OCI-LY7 (cell line): Measurements from ENCODE around the gene MAEL.

Experiments
- CTCF ChIP-seq: fragments of 200-600 bp; sonication (generic); conservative IDR thresholded peaks from 2 replicates; pipeline ENCODE4 v1.5.1; 2014; ENCODE audit warnings: mild to moderate bottlenecking, antibody characterized with exemption, low read length, moderate library complexity, mixed read lengths
- EZH2phosphoT487 ChIP-seq: fragments of 200-600 bp; sonication (generic); IDR thresholded peaks from 2 replicates; pipeline ENCODE4 v1.6.1; 2018; ENCODE audit warnings: low read depth, borderline replicate concordance, mild to moderate bottlenecking, mixed run types, antibody characterized with exemption, low read length, moderate library complexity, mixed read lengths

GRCh38 chr1:166981589-166981988, 7.5 kb upstream of the MAEL start:
- TF ChIP-seq CTCF (no peak), EZH2phosphoT487 (no peak)
